Vagina (tissue), 2 donors: Measurements from ENCODE around the gene TMEM260.
A peak's percentile ranks its signal among the peaks of the same experiment; 100 is the strongest.

ENCODE experiments used
- POLR2A ChIP-seq, 2 donors: fragments of 450-650 bp; IDR thresholded peaks; one replicate each; pipeline ENCODE4 v1.6.1; 2017; ENCODE audit warnings: antibody characterized with exemption in 2 of 2, mild to moderate bottlenecking in 2 of 2, moderate library complexity in 2 of 2
- POLR2AphosphoS5 ChIP-seq, 2 donors: sonication (generic); formaldehyde crosslinking; IDR thresholded peaks; one replicate each; pipeline ENCODE4 v1.9.0; 2017; ENCODE audit warnings: antibody characterized with exemption in 2 of 2, mild to moderate bottlenecking in 2 of 2, low read depth in 1 of 2; ENCODE audit not compliant: insufficient read depth in 1 of 2
- TF ChIP-seq, protein P1 (sequence below), 3 experiments: fragments of 450-650 bp in 2 of 3; fragments of 200-600 bp in 1 of 3; sonication (generic) in 1 of 3; IDR thresholded peaks; one replicate each; pipeline ENCODE4 v1.5.1; 2017 to 2019; ENCODE audit warnings: antibody characterized with exemption in 3 of 3, mild to moderate bottlenecking in 2 of 3, moderate library complexity in 2 of 3

DNA sequence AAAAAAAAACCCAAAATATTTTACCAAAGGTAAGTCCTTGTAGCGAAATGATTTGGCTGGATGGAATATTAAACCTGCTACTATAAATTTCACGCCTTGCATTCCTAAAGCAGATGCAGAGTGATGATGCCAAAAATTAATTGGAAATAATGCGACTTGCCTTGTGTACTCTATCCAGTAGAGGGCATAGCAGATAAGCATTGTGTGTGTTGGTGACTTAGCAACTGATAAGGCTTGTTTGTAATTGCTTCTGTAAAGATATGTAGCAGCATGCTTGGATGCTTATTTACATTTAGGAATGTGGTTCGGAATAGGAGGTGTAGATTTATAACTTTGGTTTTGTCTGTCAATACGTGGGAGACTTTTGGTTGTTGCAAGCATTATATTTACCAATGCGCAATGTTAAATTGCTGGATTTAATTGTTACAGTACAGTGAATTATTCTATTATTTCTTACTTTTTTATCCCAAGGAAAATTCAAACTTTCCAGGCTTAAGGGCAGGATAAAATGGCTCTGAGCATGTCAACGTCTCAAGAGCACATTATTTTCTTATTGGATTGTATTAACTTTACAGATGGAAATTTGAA, 80.5 kb downstream of the TMEM260 start:
- TF ChIP-seq, protein P1, sequence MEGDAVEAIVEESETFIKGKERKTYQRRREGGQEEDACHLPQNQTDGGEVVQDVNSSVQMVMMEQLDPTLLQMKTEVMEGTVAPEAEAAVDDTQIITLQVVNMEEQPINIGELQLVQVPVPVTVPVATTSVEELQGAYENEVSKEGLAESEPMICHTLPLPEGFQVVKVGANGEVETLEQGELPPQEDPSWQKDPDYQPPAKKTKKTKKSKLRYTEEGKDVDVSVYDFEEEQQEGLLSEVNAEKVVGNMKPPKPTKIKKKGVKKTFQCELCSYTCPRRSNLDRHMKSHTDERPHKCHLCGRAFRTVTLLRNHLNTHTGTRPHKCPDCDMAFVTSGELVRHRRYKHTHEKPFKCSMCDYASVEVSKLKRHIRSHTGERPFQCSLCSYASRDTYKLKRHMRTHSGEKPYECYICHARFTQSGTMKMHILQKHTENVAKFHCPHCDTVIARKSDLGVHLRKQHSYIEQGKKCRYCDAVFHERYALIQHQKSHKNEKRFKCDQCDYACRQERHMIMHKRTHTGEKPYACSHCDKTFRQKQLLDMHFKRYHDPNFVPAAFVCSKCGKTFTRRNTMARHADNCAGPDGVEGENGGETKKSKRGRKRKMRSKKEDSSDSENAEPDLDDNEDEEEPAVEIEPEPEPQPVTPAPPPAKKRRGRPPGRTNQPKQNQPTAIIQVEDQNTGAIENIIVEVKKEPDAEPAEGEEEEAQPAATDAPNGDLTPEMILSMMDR (IDR thresholded peaks at IDR 0.05): peak in 2 of 3 experiments; percentile 11 to 12
- TF ChIP-seq POLR2AphosphoS5 (IDR thresholded peaks at IDR 0.05; ENCODE audit: insufficient read depth in 1 of 2, low read depth in 1 of 2): no peak
- no peak for TF ChIP-seq POLR2A (IDR thresholded peaks at IDR 0.05)
